ENCODE measurements around the gene PRDM2.

The PRDM2 gene

DNA sequence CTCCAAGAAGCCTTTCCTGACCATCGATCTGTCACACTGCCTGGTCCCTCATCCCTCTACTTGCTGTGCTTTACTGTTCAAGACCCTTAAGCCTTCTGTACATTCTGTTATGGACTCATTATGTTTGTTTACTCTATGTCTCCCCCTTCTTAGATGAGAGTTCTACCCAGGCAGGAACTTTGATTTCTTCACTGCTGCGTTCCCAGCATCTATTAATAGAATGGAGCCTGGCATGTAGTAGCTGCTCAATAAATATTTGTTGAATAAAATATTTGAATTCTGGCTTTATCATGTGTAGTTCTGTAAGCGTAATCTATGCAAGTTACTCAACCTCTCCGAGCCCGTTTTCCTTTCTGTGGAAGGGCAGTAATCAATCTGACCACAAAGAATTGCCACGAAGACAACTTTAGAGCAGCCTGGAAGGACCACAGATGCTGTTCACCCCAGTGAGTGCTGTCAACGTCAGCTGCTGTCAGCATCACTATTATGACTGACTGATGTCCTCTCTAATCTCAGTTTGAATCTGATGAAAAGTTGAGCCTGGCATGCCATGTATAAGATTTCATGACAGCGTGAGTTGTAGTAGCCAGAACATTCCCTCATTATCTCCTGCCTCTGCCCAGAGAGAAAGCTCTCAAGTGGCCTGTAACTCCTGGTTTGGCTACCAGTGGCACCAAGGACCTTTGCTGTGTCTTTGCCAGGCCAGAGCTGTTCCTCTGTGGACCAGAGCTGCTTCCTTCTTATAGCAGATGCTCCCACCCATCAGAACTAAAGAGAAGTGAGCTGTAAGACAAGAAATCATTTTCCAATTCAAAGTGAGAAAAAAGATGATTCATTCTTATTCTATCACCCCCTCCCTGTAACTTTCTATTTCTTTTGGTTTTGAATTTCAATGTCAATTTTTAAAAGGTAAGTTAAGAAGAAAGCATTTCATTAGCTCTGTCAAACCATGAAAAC is 94.5 kb downstream of the PRDM2 start:
- no peak for DNase-seq

DNA sequence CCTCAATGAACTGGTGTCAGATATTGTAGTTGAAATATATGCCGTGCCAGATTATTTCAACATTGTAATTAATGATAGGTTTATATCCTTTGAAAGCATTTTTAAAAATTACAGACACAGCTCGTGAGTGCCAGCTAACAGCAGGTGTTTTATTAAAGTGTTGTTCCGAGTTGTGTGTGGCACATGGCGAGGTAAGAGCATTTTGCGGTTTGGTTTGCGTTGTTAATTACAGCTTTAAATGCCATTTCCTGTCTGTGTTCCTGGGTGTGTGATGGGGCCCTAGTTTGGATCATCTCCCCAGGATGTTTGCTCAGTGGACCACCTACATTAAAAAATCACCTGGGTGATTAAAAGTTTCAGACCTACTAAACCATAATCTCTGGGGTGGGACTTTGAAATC is 97.4 kb downstream of the PRDM2 start:
- DNase-seq, result no peak

DNA sequence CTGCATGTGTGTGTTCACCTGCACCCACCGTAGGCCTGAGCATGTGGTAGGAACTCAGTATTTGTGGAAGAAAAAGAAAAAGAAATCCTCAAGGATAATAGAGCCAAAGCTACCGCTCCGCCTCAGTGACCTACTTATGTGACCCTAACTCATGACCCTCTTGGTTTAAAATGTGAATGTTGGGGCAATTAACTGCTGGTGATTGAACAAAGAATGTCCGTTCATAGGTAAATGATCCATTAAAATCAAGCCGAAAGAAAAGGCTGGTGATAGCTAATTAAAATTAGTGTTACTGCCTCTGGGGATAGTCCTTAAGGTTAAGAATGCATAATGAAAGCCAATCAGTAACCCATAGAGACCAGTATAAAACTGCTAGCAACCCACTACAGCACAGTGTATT is 98.1 kb downstream of the PRDM2 start:
- DNase-seq, result no peak

DNA sequence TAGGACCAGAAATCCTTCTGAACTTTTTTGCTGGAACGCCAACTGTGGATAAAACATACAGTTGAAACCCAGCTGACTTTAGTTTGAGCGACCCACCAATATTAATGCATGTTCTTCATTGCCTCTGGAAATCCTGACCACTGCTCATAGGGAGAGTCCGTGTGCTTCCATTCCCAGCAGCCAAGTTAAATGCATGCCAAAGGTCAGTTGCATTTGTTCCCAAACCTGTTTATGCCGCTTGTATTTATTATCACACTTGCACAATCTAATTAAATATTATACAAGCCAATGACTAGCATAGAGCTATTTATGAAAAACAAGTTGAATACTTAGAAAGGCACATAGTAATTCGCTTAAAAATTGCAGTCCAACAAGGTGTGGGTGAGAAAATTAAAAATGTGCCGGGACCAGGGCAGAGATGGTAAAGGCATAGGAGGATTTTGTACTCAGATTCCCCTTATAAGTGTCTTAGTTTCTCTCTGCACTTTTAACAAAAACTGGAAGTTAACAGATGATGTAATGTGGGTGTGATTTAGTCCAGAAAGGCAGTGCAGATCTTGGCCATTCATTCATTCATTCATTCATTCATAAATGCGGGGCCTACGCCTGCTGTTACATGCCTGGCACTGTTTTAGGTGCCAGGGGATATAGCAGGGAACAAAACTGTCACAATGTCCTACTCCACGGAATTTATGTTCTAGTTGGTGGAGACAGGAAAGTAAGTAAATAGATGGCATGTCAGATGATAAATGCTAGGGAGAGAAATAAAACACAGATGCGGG is 99.7 kb downstream of the PRDM2 start:
- no peak for DNase-seq

DNA sequence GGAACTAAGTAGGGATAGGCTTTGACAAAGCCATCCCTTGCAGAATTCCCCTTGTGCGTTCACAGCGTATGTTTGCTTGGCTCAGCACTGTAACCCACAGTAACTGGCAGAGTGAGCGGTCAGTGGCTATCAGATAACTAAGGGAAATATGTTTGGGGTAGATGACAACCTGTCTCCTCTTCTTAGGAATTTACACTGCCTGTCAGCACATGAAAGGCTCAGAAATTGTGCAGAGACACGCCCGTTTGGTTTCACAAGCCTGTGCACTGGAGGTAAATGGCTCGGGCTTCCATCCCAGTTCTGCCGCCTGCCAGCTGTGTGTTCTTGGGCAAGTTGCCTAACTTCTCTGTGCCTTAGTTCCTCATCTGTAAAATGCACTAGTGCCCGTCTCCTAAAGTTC is 101.2 kb downstream of the PRDM2 start:
- no peak for DNase-seq

DNA sequence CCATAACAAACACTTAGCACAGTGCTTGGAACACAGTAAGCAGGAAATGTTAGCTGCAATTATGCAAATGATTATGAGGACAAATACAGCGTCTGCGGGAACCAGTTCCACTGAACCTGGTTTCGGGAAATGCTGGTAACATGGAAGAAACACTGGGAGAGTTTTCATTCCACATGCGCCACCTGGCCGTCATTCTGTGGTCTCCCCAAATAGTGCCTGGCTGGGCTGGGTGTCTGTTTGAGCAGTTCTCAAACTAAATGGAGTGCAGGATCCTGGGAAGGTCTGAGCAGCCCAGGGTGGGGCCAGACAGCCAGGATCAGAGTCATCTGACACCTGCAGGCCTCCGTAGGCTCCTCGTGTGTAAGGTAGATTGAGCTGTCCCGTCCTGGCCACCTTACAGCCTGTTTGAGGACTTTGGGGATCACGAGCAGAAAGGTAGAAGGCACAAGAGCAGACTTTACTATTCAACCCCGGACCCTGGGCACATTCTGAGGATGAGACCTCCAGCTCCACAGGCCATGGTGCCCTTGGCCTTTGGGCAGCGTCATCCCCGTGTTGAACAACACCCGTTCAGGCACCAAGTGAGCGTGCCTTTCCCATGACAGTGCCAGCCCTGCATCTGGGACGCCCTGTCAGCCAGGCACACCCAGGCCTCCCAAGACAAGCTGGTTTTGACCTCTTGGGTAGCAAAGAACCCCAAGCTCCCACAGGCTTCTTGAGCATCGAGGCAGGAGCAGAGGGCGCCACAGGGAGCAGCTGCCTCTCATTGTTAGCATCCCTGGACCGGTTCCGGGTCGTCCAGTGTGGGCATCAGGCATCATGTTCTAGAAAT is 101.9 kb downstream of the PRDM2 start:
- no peak for DNase-seq

DNA sequence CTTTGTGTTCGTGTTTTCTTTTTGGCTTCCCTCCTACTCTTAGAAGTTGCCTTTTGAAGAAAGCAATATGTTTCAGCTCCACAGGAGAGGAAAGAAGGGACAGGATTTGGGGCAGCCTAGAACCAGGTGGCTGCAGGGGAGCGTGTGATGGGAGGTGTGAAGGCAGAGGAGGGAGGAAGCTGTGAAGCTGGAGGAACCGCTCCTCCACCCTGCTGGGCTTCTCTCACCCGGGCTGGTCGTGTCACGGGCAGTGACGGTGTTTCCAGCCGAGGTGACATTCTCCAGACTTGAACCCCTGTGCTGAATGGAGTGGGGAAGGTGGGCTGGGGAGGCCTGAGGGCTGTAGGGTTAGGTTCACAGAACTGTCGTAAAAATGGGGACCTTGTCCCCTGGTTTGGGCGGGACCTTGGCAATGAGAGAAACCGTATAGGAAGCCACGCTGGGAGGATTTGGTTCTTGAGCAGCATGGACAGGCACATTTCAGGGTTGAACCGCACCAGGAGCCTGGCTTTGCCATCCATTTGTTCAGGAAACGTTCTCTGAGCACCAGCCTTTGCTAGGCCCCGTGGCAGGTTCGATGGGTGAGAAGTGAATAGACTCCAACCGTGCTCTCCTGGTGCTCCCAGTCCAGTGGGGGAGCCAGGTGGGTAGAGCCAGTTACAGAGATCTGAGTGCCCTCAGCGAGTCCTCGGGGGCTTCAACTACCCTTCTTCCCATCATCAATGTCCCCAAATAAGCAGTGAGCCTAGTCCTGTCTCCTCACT is 103.0 kb downstream of the PRDM2 start:
- DNase-seq, result no peak

DNA sequence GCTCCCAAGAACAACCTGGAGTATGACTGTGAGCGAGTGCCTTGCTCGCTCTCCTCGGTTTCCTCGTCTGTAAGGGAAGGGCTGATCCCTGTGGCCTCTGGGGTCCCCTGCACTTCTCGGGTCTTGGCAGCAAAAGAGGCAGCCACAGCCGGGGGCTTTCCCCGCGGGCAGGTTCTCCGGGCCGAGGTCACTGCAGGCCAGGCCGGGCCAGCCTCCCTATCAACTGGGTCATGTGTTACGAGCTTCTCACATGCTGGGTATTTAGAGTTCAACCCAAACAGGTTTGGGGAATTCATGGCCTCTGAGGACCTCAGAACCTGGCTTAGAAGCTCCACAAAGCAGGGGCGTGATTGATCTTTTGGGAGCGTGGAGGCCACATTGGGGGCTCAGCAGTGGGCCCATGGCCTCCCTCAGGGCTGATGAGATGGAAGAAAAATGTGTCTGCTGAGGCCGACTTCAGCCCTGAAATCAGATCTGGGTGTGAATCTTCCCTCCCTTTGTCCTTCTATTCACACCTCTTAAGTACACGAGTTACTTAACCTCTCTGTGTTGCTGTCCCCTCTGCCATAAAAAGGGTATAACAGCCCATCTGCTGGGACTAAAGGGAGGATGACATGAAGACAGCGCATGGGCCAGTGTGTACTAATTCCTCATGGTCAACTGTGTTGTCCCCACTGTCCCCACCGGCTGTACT is 103.7 kb downstream of the PRDM2 start:
- no peak for DNase-seq

DNA sequence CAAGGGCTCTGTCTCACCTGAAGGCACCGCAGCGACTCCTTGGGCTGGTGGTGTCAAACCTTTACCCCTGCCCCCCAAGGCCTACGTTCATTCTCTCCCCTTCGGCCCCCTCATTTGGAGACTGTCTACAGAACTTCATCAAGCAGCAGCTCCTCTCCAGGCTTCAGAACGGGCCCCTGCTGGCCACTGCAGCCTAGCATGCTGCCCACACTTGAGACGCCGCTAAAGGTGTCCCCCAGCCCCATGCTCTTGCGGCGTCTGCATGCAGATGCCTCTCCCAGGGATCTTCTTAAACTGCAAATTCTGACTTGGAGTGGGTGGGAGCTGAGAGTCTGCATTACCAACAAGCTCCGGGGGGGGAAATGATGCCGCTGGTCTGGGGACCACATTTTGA is 104.2 kb downstream of the PRDM2 start:
- no peak for DNase-seq

DNA sequence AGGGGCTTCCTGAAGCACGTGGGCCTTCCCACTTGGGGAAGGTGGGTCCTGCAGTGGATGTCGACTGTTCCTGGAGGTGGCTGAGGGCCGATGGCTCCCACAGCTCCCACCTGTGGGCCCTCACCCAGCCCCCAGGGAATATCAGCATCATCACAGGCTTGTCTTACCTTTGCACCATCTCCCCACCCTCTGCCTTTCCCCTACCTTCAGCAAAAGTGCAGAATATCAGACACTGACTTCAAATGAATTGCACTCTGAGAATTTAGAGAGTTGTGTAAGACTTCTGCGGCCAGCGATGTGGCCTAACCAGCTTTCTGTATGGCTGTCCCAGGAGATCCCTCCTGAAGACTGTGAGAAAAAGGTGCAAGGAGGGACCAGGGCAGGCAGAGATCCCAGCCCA is 105.4 kb downstream of the PRDM2 start:
- DNase-seq, result no peak

DNA sequence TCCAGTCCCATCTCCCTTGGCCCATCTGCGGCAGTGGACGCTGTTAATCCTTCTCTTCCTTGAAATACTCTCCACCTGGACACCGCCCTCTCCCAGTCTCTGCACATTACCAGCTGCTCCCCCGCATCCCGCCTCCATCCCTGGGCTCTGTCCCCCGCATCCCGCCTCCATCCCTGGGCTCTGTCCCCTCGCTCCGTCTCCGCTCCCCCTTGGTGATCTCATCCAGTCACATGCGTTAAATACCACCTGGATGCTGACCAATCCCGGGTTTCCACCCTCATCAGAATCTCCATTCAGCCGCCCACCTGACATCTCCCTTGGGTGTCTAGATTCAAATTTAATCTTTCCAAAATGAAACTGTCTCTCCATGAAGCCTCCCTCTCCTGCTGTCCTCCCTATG is 106.1 kb downstream of the PRDM2 start:
- DNase-seq, result no peak

DNA sequence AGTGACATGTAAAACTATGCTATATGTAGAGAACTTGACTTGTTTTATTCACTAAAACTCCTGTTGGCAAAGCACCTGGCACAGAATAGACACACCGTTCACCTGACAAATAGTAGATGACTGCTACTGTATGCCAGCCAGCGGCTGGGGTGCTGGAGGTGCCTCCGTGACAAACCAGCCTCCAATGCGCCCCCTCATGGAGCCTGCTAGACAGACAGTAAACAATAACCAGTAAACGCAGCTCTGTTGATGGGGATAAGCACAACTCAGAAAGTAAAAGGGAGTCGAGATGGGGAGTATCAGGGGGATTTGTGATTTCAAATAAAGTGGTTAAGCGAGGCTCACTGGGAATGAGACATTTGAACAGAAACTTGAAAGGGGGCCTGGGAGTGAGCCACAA is 107.2 kb downstream of the PRDM2 start:
- DNase-seq, result no peak

DNA sequence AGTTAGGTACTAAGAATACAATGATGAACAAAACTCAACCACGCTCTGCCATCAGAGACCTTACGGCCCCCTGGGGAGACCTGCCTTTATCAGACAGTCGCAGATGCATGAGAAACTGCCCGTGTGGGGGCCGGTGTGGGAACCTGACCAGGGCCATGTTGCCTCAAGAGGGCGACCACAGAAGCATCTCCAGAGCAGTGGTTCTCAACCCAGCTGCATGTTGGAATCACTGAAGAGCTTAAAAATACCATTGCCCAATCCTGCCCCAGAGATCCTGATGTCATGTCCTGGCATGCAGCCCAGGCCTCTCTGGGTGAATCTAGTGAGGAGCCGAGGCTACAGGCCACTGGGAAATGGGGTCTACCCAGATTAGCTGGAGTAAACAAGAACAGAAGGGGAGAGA is 108.7 kb downstream of the PRDM2 start:
- no peak for DNase-seq

DNA sequence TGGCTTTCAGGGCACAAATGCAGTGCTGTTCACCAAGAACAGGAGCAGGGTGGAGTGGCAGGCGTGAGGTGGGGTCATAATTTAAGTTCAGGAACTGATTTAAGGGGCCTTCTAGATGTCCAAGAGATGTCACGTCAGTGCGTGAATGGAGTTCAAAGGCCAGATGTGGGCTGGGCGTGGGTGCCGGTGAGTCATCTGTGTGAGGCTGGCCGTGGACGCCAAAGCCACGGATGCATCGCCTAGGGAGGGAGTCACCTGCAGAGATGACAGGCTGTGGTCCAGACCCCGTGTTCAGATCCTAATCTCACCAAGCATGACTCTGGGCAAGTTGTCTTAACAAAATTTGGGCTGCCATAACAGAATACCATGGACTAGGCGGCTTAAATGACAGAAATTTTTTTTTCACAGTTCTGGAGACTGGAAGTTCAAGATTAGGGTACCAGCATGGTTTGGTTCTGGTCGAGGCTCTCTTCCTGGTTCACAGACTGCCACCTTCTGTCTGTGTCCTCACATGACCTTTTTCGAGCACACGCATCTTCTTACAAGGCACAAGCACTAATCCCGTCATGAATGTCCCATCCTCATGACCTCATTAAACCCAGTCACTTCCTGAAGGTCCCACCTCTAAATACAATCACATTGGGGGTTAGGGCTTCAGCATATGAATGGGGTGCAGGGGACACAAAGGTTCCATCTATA is 109.6 kb downstream of the PRDM2 start:
- no peak for DNase-seq

DNA sequence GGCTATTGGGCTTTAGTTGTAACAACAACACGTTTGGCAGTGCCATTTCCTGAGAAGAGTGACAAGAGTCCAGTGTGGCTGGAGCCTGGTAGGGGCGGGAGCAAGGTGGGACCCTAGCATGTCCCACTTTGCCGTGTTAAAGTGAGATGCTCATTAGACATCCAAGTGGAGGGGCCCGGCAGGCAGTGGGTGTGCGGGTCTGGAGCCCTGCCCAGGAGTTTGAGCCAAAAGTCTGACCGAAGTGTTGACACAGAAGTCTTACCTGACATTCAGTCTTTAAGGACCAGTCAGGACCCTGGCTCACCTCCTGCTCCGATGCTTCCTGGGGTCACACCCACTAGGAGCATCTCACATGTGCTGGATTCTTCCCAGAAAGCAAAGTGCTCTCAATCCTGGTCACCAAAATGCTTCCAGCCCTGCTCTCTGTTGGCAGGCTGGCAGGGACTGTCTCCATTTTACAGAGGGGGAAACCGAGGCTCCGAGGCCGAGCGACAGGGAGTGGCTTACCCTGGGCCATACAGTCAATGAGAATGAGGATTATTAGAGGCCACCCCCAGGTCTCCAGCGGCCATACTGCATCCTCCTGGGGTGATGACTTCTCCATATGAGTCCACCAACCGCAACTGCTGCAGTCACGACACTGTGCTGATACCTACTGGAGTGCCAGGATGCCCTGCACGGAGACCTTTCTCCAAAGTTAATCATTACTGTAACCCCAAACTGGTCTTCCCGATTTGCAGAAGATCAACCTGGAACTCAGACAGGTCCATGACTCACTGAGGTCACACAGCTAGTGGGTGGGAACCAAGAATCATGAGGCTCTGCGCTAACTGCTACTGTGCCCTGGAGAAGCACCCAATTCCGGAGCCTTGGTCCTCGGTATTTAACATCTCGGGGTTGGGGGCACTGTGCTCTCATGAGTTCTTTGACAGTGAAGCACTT is 112.7 kb downstream of the PRDM2 start:
- DNase-seq, result no peak

DNA sequence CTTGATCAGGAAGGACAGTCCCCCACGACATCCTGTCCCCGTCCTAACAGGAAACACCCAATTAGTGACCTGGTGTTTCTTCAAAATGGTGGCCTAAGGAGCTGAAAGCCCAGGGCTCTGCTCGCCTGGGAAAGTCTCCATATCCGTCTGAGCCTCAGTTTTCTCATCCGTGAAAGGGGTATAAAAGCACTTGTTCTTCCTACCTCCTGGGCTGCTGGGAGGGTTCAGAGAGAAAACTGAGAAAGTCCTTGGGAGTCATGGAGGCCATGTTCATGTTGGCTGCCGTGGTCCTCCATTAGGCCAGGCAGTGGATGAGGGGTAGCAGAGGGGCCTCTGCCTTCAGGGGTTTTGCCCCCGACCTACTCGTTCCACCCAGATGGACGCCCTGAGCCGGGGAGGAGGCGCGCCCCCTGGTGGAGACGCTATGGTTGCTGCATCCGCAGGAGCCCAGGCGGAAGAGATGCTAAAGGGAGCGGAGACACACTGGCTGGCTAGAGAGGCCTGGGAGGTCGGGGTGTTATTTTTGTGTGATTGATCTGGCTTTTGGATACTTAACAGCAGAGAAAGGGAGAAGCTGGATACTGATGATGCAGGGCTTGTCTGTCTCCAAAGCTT is 113.5 kb downstream of the PRDM2 start:
- DNase-seq, result peak; percentile 26

DNA sequence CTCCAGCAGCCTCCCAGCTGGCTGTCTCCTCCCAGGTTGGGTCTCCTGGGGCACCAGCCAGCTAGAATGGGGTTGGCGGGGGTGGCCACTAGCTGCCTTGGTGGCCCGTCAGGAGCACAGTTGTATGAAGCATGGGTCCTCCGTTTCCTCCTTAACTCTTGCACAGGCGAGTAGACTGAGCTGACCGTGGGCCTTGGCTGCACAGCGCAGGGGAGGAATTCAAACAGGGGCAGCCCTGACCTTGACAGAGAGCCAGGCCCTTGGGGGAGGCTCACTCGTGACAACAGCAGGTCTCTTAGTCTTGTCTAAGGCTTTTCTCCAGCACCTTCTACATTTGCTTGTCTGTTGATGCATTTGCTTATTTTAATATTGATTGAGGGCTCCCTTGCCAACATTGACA is 114.1 kb downstream of the PRDM2 start:
- DNase-seq, result no peak

DNA sequence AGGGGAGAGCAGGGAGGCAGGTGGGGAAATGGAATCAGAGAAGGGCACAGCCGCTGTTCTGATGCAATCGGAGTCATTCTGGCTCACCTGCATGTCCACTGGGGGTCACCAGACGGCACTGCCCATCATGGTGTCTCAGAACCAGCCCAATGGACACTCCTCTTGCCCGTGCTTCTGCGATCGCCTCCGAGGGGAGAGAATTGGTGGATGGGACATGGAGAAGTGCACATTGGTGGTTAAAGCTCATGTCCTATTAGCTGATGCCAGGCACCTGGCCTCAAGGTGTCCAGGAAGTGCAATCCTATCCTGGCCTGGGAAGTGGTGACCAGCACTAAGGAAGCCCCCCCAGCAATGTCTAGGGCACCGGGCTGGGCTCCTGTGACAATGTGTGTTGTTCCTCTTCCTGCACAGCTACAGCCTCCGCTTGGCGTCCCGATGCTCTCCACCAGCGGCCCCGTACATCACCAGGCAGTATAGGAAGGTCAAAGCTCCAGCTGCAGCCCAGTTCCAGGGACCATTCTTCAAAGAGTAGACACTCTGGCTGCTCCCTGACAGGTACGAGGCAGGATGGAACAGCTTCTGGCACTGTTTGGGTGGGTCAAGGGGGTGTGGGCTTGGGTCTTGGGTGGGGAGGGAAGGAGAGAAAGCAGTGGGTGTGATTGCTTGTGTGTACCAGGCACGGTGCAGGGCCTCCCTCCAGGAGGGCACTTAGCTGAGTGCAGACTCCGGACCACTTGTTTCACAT is 116.2 kb downstream of the PRDM2 start:
- DNase-seq, result no peak

DNA sequence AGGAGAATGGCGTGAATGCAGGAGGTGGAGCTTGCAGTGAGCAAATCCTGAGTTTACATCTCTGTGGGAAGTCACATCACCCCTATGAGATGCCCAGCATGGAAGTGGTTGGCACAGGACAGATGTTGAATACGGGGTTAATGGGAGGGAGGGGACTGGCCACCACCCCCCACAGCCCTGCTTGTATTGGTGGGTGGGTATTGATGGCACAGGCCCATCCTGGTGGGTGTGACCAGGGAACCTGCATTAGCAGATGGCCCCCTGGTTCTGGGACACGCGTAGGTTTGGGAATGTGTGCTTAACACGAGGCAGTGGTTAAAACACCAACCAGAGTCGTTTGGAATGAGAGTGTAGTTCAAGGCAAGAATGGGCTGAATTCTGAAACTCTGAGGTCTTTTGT is 117.9 kb downstream of the PRDM2 start:
- no peak for DNase-seq

All from inflammatory macrophage treated with lipopolysaccharide for 4 hours (primary cell).